GM06990 (cell line): ENCODE measurements around the gene SV2B.

ENCODE experiments used
- DNase-seq: peaks from one replicate; pipeline ENCODE4 v3.0.0-alpha.2; 2011; ENCODE audit not compliant: insufficient read length; ENCODE audit errors: extremely low read depth
- H3K27me3 ChIP-seq: replicated peaks from 2 replicates; pipeline ENCODE4 v1.6.0; 2011; ENCODE audit warnings: low read length; ENCODE audit not compliant: control insufficient read depth, insufficient read depth
- H3K36me3 ChIP-seq: 2 replicates; pipeline ENCODE4 v1.5.1; 2011; ENCODE audit warnings: low read length; ENCODE audit not compliant: control insufficient read depth, insufficient read depth
- H3K4me3 ChIP-seq: replicated peaks from 2 replicates; pipeline ENCODE4 v1.5.1; 2011; ENCODE audit warnings: low read depth, mild to moderate bottlenecking, control low read depth, low read length
- CTCF ChIP-seq: IDR thresholded peaks from 2 replicates; pipeline ENCODE4 v1.5.1; 2011; ENCODE audit warnings: low read length, control low read depth, mild to moderate bottlenecking, inconsistent platforms; ENCODE audit not compliant: insufficient read depth, poor library complexity, severe bottlenecking

The SV2B gene

GRCh38 chr15:91141097-91141496 lies 41.0 kb downstream of the SV2B start:
- no peaks in the 10 kb centered on the region for H3K36me3 ChIP-seq
- H3K27me3 ChIP-seq, result no peaks in the 10 kb centered on the region
- DNase-seq, result no peak
- H3K4me3 ChIP-seq, result no peak overlapping the region
- TF ChIP-seq CTCF, result no peak

- Histone ChIP-seq H3K4me3 (no peak overlapping the region), H3K27me3 (no peaks in the 10 kb centered on the region), H3K36me3 (no peaks in the 10 kb centered on the region)
- TF ChIP-seq CTCF, result peak; percentile 60
- DNase-seq, result no peak
Observed at GRCh38 chr15:91142106-91142744, 42.2 kb downstream of the SV2B start.

GRCh38 chr15:91142946-91143345 lies 42.9 kb downstream of the SV2B start:
- no peak overlapping the region for H3K4me3 ChIP-seq
- DNase-seq, result no peak
- H3K27me3 ChIP-seq, result no peaks in the 10 kb centered on the region
- TF ChIP-seq CTCF, result no peak
- H3K36me3 ChIP-seq, result no peaks in the 10 kb centered on the region

GRCh38 chr15:91146728-91147127 lies 46.7 kb downstream of the SV2B start:
- TF ChIP-seq CTCF, result no peak
- H3K36me3 ChIP-seq, result no peaks in the 10 kb centered on the region
- no peak overlapping the region for H3K4me3 ChIP-seq
- no peak for DNase-seq
- no peaks in the 10 kb centered on the region for H3K27me3 ChIP-seq

- no peak for TF ChIP-seq CTCF
- H3K27me3 ChIP-seq, result no peaks in the 10 kb centered on the region
- no peaks in the 10 kb centered on the region for H3K36me3 ChIP-seq
- no peak overlapping the region for H3K4me3 ChIP-seq
- no peak for DNase-seq
Observed at GRCh38 chr15:91148243-91148642, 48.2 kb downstream of the SV2B start.

- no peak for TF ChIP-seq CTCF
- H3K36me3 ChIP-seq, result no peaks in the 10 kb centered on the region
- H3K4me3 ChIP-seq, result no peak overlapping the region
- no peak for DNase-seq
- no peaks in the 10 kb centered on the region for H3K27me3 ChIP-seq
Observed at GRCh38 chr15:91150502-91151160, 50.6 kb downstream of the SV2B start.
